Activated CD4-positive, alpha-beta T cell treated with anti-CD3 and anti-CD28 coated beads, Interleukin-2, amount 10 ng/mL, durations not matched to agents 7 days and 5 days (primary cell): ENCODE results near the gene LHX8. TPM values are rescaled to one million over a fixed set of nuclear protein-coding genes. Genes with fewer than 3 reads are reported as not detected.
"Not testable (repeated sequence)": the region's sequence is repeated elsewhere in the genome, so short reads cannot be mapped to it uniquely, and the experiment has no call there.

Experiments used
- CTCF ChIA-PET: fragments of 350-600 bp; sonication (Branson Sonifier 250); formaldehyde crosslinking; loops from one replicate; lab custom pipeline; 2021; ENCODE audit warnings: antibody characterized with exemption; lab: Charles Lee
- POLR2A ChIA-PET: fragments of 350-600 bp; sonication (Branson Sonifier 250); formaldehyde crosslinking; loops from one replicate; lab custom pipeline; 2021; ENCODE audit warnings: antibody characterized with exemption; lab: Charles Lee
- DNase-seq: peaks from one replicate; pipeline ENCODE4 v3.0.0-alpha.2; 2020
- H3K27ac Mint-ChIP-seq: one replicate; pipeline ENCODE4 v1.8.0; 2021; ENCODE audit warnings: mild to moderate bottlenecking, moderate library complexity, mixed read lengths
- H3K27me3 Mint-ChIP-seq: one replicate; pipeline ENCODE4 v1.8.0; 2021; ENCODE audit warnings: mixed read lengths
- H3K36me3 Mint-ChIP-seq: one replicate; pipeline ENCODE4 v1.8.0; 2021; ENCODE audit warnings: low read depth, mixed read lengths
- H3K4me1 Mint-ChIP-seq: one replicate; pipeline ENCODE4 v1.8.0; 2021; ENCODE audit warnings: mixed read lengths
- H3K4me3 Mint-ChIP-seq: one replicate; pipeline ENCODE4 v1.8.0; 2021; ENCODE audit warnings: mild to moderate bottlenecking, moderate library complexity, mixed read lengths
- H3K9me3 Mint-ChIP-seq: one replicate; pipeline ENCODE4 v1.8.0; 2021; ENCODE audit warnings: mixed read lengths
- total RNA-seq, 2 experiments: library from RNA; stranded (reverse); gene quantifications; one replicate each; pipeline ENCODE4 v1.2.3, GENCODE V29; 2021

Gene LHX8
- not detected for total RNA-seq

GRCh38 chr1:75133750-75134646 is at the start of gene LHX8:
LHX8 (plus strand) TSS chr1:75134388; CDS start chr1:75136615, 2,227 bp downstream.
- CTCF ChIA-PET: interaction anchor here (0.6 to 1.5 kb wide), 2 partner anchors 14 to 148 kb away, joined by 3 to 4 read pairs; no protein-coding TSS in a partner anchor
- Mint-ChIP-seq H3K27me3 (peaks cover 93% of the 10 kb centered on the region), H3K27ac (peak within 1 kb of the TSS; percentile 58), H3K9me3 (peaks cover 14% of the 10 kb centered on the region), H3K36me3 (peaks cover 11% of the 10 kb centered on the region), H3K4me1 (peaks cover 11% of the 10 kb centered on the region), H3K4me3 (peak within 1 kb of the TSS; percentile 71)
- POLR2A ChIA-PET: no interaction called here
- no peak for DNase-seq

GRCh38 chr1:75085931-75086330 is 48.3 kb upstream of the LHX8 start:
- no peaks in the 10 kb centered on the region for H3K9me3 Mint-ChIP-seq
- ChIA-PET POLR2A (no interaction called here), CTCF (no interaction called here)
- no peak for DNase-seq
- no peak overlapping the region for H3K27ac Mint-ChIP-seq
- no peak overlapping the region for H3K4me3 Mint-ChIP-seq
- H3K4me1 Mint-ChIP-seq: no peaks in the 10 kb centered on the region
- H3K36me3 Mint-ChIP-seq: no peaks in the 10 kb centered on the region
- H3K27me3 Mint-ChIP-seq: no peaks in the 10 kb centered on the region

- Mint-ChIP-seq H3K4me3 (no peak overlapping the region), H3K27ac (no peak overlapping the region), H3K36me3 (no peaks in the 10 kb centered on the region), H3K27me3 (no peaks in the 10 kb centered on the region), H3K9me3 (no peaks in the 10 kb centered on the region), H3K4me1 (no peaks in the 10 kb centered on the region)
- no peak for DNase-seq
- ChIA-PET POLR2A (no interaction called here), CTCF (no interaction called here)
Observed at GRCh38 chr1:75087278-75087677, 46.9 kb upstream of the LHX8 start.

GRCh38 chr1:75092141-75092540 is 42.0 kb upstream of the LHX8 start:
- DNase-seq: no peak
- H3K4me3 Mint-ChIP-seq: no peak overlapping the region
- H3K9me3 Mint-ChIP-seq: no peaks in the 10 kb centered on the region
- no peak overlapping the region for H3K27ac Mint-ChIP-seq
- no peaks in the 10 kb centered on the region for H3K36me3 Mint-ChIP-seq
- H3K27me3 Mint-ChIP-seq: no peaks in the 10 kb centered on the region
- ChIA-PET POLR2A (no interaction called here), CTCF (no interaction called here)
- no peaks in the 10 kb centered on the region for H3K4me1 Mint-ChIP-seq

GRCh38 chr1:75097654-75098053 is 36.5 kb upstream of the LHX8 start:
- DNase-seq: no peak
- Mint-ChIP-seq H3K4me1 (no peaks in the 10 kb centered on the region), H3K27ac (no peak overlapping the region), H3K9me3 (no peaks in the 10 kb centered on the region), H3K4me3 (no peak overlapping the region), H3K27me3 (no peaks in the 10 kb centered on the region), H3K36me3 (no peaks in the 10 kb centered on the region)
- ChIA-PET POLR2A (no interaction called here), CTCF (no interaction called here)

GRCh38 chr1:75099581-75099980 is 34.6 kb upstream of the LHX8 start:
- no peaks in the 10 kb centered on the region for H3K9me3 Mint-ChIP-seq
- CTCF ChIA-PET: no interaction called here
- H3K4me1 Mint-ChIP-seq: no peaks in the 10 kb centered on the region
- POLR2A ChIA-PET: no interaction called here
- DNase-seq: no peak
- no peak overlapping the region for H3K27ac Mint-ChIP-seq
- H3K36me3 Mint-ChIP-seq: no peaks in the 10 kb centered on the region
- no peaks in the 10 kb centered on the region for H3K27me3 Mint-ChIP-seq
- H3K4me3 Mint-ChIP-seq: no peak overlapping the region

GRCh38 chr1:75100481-75101092 is 33.6 kb upstream of the LHX8 start:
- H3K36me3 Mint-ChIP-seq: no peaks in the 10 kb centered on the region
- H3K9me3 Mint-ChIP-seq: no peaks in the 10 kb centered on the region
- H3K27me3 Mint-ChIP-seq: no peaks in the 10 kb centered on the region
- no peaks in the 10 kb centered on the region for H3K4me1 Mint-ChIP-seq
- no peak for DNase-seq
- ChIA-PET CTCF (no interaction called here), POLR2A (no interaction called here)
- no peak overlapping the region for H3K4me3 Mint-ChIP-seq
- no peak overlapping the region for H3K27ac Mint-ChIP-seq

- DNase-seq, H3K4me3 Mint-ChIP-seq, POLR2A ChIA-PET, H3K27me3 Mint-ChIP-seq, H3K9me3 Mint-ChIP-seq, CTCF ChIA-PET, H3K36me3 Mint-ChIP-seq, H3K4me1 Mint-ChIP-seq, H3K27ac Mint-ChIP-seq: not testable (repeated sequence)
Observed at GRCh38 chr1:75112362-75112951, 21.7 kb upstream of the LHX8 start.

- Mint-ChIP-seq H3K4me1 (no peaks in the 10 kb centered on the region), H3K36me3 (no peaks in the 10 kb centered on the region), H3K9me3 (no peaks in the 10 kb centered on the region), H3K27me3 (no peaks in the 10 kb centered on the region), H3K27ac (no peak overlapping the region), H3K4me3 (no peak overlapping the region)
- no peak for DNase-seq
- ChIA-PET CTCF (no interaction called here), POLR2A (no interaction called here)
Observed at GRCh38 chr1:75115654-75116053, 18.5 kb upstream of the LHX8 start.

- no peaks in the 10 kb centered on the region for H3K4me1 Mint-ChIP-seq
- no peak overlapping the region for H3K27ac Mint-ChIP-seq
- CTCF ChIA-PET: no interaction called here
- DNase-seq: no peak
- no peak overlapping the region for H3K4me3 Mint-ChIP-seq
- peaks cover 2% of the 10 kb centered on the region for H3K36me3 Mint-ChIP-seq
- POLR2A ChIA-PET: no interaction called here
- peaks cover 2% of the 10 kb centered on the region for H3K9me3 Mint-ChIP-seq
- peaks cover 34% of the 10 kb centered on the region for H3K27me3 Mint-ChIP-seq
Observed at GRCh38 chr1:75123756-75124155, 10.4 kb upstream of the LHX8 start.

- POLR2A ChIA-PET: no interaction called here
- H3K9me3 Mint-ChIP-seq: peaks cover 2% of the 10 kb centered on the region
- H3K27me3 Mint-ChIP-seq: peaks cover 41% of the 10 kb centered on the region
- no peak overlapping the region for H3K4me3 Mint-ChIP-seq
- CTCF ChIA-PET: no interaction called here
- no peak overlapping the region for H3K27ac Mint-ChIP-seq
- DNase-seq: no peak
- no peaks in the 10 kb centered on the region for H3K4me1 Mint-ChIP-seq
- H3K36me3 Mint-ChIP-seq: peaks cover 2% of the 10 kb centered on the region
Observed at GRCh38 chr1:75124510-75124909, 9.7 kb upstream of the LHX8 start.

- ChIA-PET POLR2A (no interaction called here), CTCF (no interaction called here)
- Mint-ChIP-seq H3K4me1 (no peaks in the 10 kb centered on the region), H3K27me3 (peaks cover 48% of the 10 kb centered on the region), H3K9me3 (peaks cover 2% of the 10 kb centered on the region), H3K36me3 (peaks cover 2% of the 10 kb centered on the region), H3K27ac (no peak overlapping the region), H3K4me3 (no peak overlapping the region)
- DNase-seq: no peak
Observed at GRCh38 chr1:75125161-75125726, 8.9 kb upstream of the LHX8 start.

GRCh38 chr1:75126611-75127101 is 7.5 kb upstream of the LHX8 start:
- no peak for DNase-seq
- H3K27me3 Mint-ChIP-seq: peaks cover 62% of the 10 kb centered on the region
- POLR2A ChIA-PET: no interaction called here
- peaks cover 2% of the 10 kb centered on the region for H3K9me3 Mint-ChIP-seq
- peaks cover 2% of the 10 kb centered on the region for H3K36me3 Mint-ChIP-seq
- H3K4me1 Mint-ChIP-seq: no peaks in the 10 kb centered on the region
- H3K27ac Mint-ChIP-seq: no peak overlapping the region
- CTCF ChIA-PET: no interaction called here
- H3K4me3 Mint-ChIP-seq: no peak overlapping the region
